CD4-positive, alpha-beta T cell treated with Interferon gamma for 1 hour (primary cell): ENCODE results near the gene GJC3.
"Not testable (repeated sequence)": the region's sequence is repeated elsewhere in the genome, so short reads cannot be mapped to it uniquely, and the experiment has no call there.

Experiments
- DNase-seq: peaks from one replicate; pipeline ENCODE4 v3.0.0-alpha.2; 2020

GJC3 gene

GRCh38 chr7:99928994-99929729 lies at the start of gene GJC3:
GJC3 (minus strand) TSS chr7:99929620; CDS start chr7:99929620, 0 bp downstream.
- peak; percentile 26 for DNase-seq

GRCh38 chr7:99976626-99977025 lies 47.2 kb upstream of the GJC3 start:
- DNase-seq, result no peak

GRCh38 chr7:99975782-99976521 lies 46.5 kb upstream of the GJC3 start, which contains the start of gene AZGP1:
AZGP1 (minus strand) TSS chr7:99976031; CDS start chr7:99976020, 11 bp downstream.
- no peak for DNase-seq

GRCh38 chr7:99974681-99975080 lies 45.3 kb upstream of the GJC3 start:
- DNase-seq, result no peak

- not testable (repeated sequence) for DNase-seq
Measured at GRCh38 chr7:99973817-99974216, 44.4 kb upstream of the GJC3 start.

GRCh38 chr7:99971242-99971641 lies 41.8 kb upstream of the GJC3 start:
- no peak for DNase-seq

- not testable (repeated sequence) for DNase-seq
Measured at GRCh38 chr7:99969813-99970212, 40.4 kb upstream of the GJC3 start.

- DNase-seq, result no peak
Measured at GRCh38 chr7:99969298-99969697, 39.9 kb upstream of the GJC3 start.

GRCh38 chr7:99958564-99959227 lies 29.3 kb upstream of the GJC3 start:
- DNase-seq, result no peak

- DNase-seq, result no peak
Measured at GRCh38 chr7:99955247-99955646, 25.8 kb upstream of the GJC3 start.

- DNase-seq, result not testable (repeated sequence)
Measured at GRCh38 chr7:99954643-99955042, 25.2 kb upstream of the GJC3 start.

GRCh38 chr7:99953649-99954048 lies 24.2 kb upstream of the GJC3 start:
- peak; percentile 6 for DNase-seq

- not testable (repeated sequence) for DNase-seq
Measured at GRCh38 chr7:99952649-99953048, 23.2 kb upstream of the GJC3 start.

GRCh38 chr7:99950819-99951218 lies 21.4 kb upstream of the GJC3 start:
- DNase-seq, result not testable (repeated sequence)

- DNase-seq, result no peak
Measured at GRCh38 chr7:99949645-99950228, 20.3 kb upstream of the GJC3 start.

- DNase-seq, result no peak
Measured at GRCh38 chr7:99947608-99948007, 18.2 kb upstream of the GJC3 start.

- no peak for DNase-seq
Measured at GRCh38 chr7:99944497-99945070, 15.2 kb upstream of the GJC3 start.

GRCh38 chr7:99943641-99944496 lies 14.4 kb upstream of the GJC3 start:
- DNase-seq, result no peak

- DNase-seq, result no peak
Measured at GRCh38 chr7:99938296-99938695, 8.9 kb upstream of the GJC3 start.

GRCh38 chr7:99935009-99935408 lies 5.6 kb upstream of the GJC3 start:
- not testable (repeated sequence) for DNase-seq

- DNase-seq, result no peak
Measured at GRCh38 chr7:99930376-99930775, 956 bp upstream of the GJC3 start.

GRCh38 chr7:99929730-99930053 lies 272 bp upstream of the GJC3 start:
- no peak for DNase-seq
